ENCODE measurements around the gene GLYR1.

The GLYR1 gene

DNA sequence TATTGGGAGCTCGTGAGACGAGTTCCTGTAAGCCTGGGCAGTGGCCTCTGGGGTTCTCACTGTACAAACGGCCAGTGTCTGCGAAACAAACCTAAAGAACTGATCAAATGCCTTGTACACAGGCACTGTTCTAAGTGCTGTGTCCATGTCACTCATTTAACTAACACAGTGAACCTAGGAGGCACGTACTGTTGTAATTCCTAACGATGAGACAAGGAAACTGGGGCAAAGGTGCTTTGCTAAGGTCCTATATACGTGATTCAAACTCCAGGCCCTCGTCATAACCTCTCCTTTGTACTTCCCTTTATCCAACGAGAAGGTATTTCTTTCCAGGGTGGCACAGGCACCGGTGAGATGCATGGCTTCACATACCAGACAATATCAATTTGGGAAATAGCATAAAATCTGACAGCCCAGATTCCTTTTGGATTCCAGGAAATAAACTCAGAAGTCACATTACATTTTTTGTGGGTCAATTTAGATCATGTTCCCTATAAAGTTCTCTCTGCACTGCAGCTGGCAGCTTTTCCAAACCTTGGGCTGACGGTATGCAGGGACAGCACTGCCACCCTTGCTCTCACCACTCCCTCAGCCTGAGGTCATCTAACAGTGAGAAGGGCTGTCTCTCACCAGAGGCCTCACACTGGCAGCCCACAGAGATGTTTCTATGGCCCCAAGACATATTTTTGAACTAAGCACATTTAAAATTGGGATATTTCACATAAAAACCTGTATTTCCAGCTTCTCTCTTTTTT lies 18.3 kb downstream of the GLYR1 start:
- H3K4me1 ChIP-seq (ENCODE audit: control insufficient read depth, insufficient read depth, low read length, unreplicated experiment): no peaks in the 10 kb centered on the region
- no peak overlapping the region for H2AFZ ChIP-seq (ENCODE audit: low read length, unreplicated experiment)
- H3K4me3 ChIP-seq (ENCODE audit: low read depth, low read length): no peak overlapping the region
- H3K27me3 ChIP-seq (ENCODE audit: insufficient read depth, low read length): no peaks in the 10 kb centered on the region
- no peak overlapping the region for H3K27ac ChIP-seq (ENCODE audit: low read depth, low read length)
- no peaks in the 10 kb centered on the region for H3K79me2 ChIP-seq (ENCODE audit: control insufficient read depth, insufficient read depth, low read length, unreplicated experiment)
- H3K36me3 ChIP-seq (ENCODE audit: insufficient read depth, low read length): peaks cover 44% of the 10 kb centered on the region

DNA sequence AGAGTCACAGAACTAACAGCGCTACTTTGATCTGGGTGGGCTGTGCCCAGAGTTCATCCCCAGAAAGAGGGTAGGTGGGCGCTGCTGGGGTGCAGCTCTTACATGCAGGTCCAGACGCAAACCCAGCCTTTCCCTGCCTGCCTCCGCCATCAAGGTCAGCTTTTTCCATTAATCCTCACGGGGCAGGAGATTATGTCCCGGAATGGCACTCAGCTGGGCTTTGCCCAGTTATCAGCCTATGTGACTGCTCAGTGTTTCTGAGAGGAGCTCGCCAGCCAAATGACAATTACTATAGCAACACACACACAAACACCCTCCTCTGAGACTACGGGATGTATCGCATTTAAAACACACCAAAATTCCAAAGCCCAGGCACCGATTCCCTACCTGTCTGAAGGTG lies 20.1 kb downstream of the GLYR1 start:
- H3K4me3 ChIP-seq (ENCODE audit: low read depth, low read length): no peak overlapping the region
- H3K79me2 ChIP-seq (ENCODE audit: control insufficient read depth, insufficient read depth, low read length, unreplicated experiment): no peaks in the 10 kb centered on the region
- no peaks in the 10 kb centered on the region for H3K4me1 ChIP-seq (ENCODE audit: control insufficient read depth, insufficient read depth, low read length, unreplicated experiment)
- no peaks in the 10 kb centered on the region for H3K27me3 ChIP-seq (ENCODE audit: insufficient read depth, low read length)
- H3K36me3 ChIP-seq (ENCODE audit: insufficient read depth, low read length): peaks cover 38% of the 10 kb centered on the region
- no peak overlapping the region for H3K27ac ChIP-seq (ENCODE audit: low read depth, low read length)
- no peak overlapping the region for H2AFZ ChIP-seq (ENCODE audit: low read length, unreplicated experiment)

DNA sequence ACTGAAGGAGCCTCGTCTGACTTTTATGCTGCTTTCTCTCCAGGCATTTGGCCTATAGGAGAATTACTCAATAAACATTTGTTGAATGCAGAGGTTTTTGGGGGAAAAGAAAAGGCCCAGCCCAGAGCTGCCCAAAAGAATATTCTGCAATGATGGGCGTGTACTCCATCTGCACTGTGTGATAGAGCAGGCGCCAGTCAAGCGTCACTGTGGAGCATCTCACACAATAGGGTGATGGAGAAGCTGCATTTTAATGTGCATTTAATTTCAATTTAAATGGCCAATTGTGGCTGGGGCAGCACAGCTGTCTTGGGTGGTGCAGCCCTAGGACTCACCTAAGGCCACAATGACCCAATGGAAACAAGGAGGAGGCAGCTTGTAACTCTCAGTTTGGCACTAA lies 20.6 kb downstream of the GLYR1 start:
- H3K4me1 ChIP-seq (ENCODE audit: control insufficient read depth, insufficient read depth, low read length, unreplicated experiment): no peaks in the 10 kb centered on the region
- no peaks in the 10 kb centered on the region for H3K27me3 ChIP-seq (ENCODE audit: insufficient read depth, low read length)
- H3K79me2 ChIP-seq (ENCODE audit: control insufficient read depth, insufficient read depth, low read length, unreplicated experiment): no peaks in the 10 kb centered on the region
- H3K36me3 ChIP-seq (ENCODE audit: insufficient read depth, low read length): peaks cover 37% of the 10 kb centered on the region
- H3K4me3 ChIP-seq (ENCODE audit: low read depth, low read length): no peak overlapping the region
- H2AFZ ChIP-seq (ENCODE audit: low read length, unreplicated experiment): no peak overlapping the region
- no peak overlapping the region for H3K27ac ChIP-seq (ENCODE audit: low read depth, low read length)

DNA sequence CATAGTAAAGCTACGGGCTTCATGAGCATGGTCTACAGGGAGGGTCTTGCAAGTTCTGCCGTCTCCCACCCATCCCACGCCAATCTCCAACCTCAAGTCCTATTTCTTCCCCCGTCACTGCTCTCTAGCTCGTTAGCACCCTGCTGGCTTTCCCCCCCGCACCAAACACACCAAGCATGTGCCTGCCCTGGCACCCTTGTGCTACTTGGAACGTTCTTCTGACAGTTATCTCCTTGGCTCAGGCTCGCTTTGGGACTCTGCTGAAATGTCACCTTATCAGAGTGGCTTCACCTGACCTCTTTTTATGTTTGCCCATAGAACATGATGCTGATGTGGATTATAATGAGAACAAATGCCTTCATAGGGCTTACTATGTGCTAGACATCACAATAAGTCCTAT lies 21.9 kb downstream of the GLYR1 start:
- no peak overlapping the region for H2AFZ ChIP-seq (ENCODE audit: low read length, unreplicated experiment)
- H3K36me3 ChIP-seq (ENCODE audit: insufficient read depth, low read length): peaks cover 50% of the 10 kb centered on the region
- no peaks in the 10 kb centered on the region for H3K27me3 ChIP-seq (ENCODE audit: insufficient read depth, low read length)
- no peak overlapping the region for H3K27ac ChIP-seq (ENCODE audit: low read depth, low read length)
- no peaks in the 10 kb centered on the region for H3K4me1 ChIP-seq (ENCODE audit: control insufficient read depth, insufficient read depth, low read length, unreplicated experiment)
- H3K79me2 ChIP-seq (ENCODE audit: control insufficient read depth, insufficient read depth, low read length, unreplicated experiment): no peaks in the 10 kb centered on the region
- no peak overlapping the region for H3K4me3 ChIP-seq (ENCODE audit: low read depth, low read length)

DNA sequence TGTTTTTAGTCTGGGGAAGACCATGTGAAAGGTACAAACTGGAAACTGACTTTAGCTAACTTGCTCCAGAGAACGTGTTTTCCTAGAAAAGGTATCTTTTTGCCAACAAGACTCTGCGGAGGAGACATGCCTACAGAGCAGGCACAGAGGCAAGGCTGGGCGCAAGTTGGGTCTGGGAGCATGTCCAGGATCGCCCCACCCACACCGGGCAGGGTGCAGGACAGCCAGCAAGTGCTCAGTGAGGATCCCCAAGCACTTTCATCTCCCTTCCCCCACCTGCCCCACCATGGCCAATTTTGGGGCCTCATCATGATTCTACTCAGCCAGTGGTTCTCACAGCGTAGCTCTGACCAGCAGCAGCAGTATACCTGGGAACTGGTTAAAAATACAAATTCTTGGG lies 26.4 kb downstream of the GLYR1 start:
- H3K36me3 ChIP-seq (ENCODE audit: insufficient read depth, low read length): peaks cover 33% of the 10 kb centered on the region
- H3K79me2 ChIP-seq (ENCODE audit: control insufficient read depth, insufficient read depth, low read length, unreplicated experiment): no peaks in the 10 kb centered on the region
- no peaks in the 10 kb centered on the region for H3K4me1 ChIP-seq (ENCODE audit: control insufficient read depth, insufficient read depth, low read length, unreplicated experiment)
- no peak overlapping the region for H3K27ac ChIP-seq (ENCODE audit: low read depth, low read length)
- no peaks in the 10 kb centered on the region for H3K27me3 ChIP-seq (ENCODE audit: insufficient read depth, low read length)
- H3K4me3 ChIP-seq (ENCODE audit: low read depth, low read length): no peak overlapping the region
- H2AFZ ChIP-seq (ENCODE audit: low read length, unreplicated experiment): no peak overlapping the region

DNA sequence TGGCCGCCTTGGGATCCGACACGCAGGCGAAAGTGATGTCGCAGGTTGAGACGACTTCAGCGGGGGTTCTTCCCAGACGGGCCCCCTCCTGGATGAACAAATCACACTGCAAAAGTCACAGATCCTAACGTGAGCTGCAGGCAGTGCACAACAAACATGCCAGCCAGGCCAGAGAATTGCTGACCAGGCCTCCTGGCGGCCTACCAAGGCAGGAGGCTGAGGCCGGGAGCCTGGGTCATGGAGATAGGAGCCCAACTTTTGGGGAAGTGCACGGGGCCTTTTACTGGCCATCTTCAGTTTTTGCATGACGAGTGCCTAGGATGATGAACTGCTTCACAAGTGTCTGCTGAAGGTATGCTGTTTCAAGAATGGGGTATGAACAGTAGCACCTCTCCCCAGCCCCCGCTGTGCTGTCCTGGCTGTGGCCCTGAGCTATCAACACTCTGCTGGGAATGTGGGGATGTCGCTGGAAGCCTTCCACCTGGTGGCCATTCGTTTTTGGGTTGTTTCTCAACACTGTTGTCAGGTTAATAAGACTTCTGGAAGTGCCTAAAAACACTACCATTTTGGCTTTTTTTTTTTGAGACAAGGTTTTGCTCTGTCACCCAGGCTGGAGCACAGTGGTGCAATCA lies 32.4 kb downstream of the GLYR1 start:
- Histone ChIP-seq H3K27ac (ENCODE audit: low read depth, low read length) (no peak overlapping the region), H3K79me2 (ENCODE audit: control insufficient read depth, insufficient read depth, low read length, unreplicated experiment) (no peaks in the 10 kb centered on the region), H2AFZ (ENCODE audit: low read length, unreplicated experiment) (no peak overlapping the region), H3K27me3 (ENCODE audit: insufficient read depth, low read length) (no peaks in the 10 kb centered on the region), H3K36me3 (ENCODE audit: insufficient read depth, low read length) (peaks cover 7% of the 10 kb centered on the region; the same call in 1 of the 2 replicates), H3K4me1 (ENCODE audit: control insufficient read depth, insufficient read depth, low read length, unreplicated experiment) (no peaks in the 10 kb centered on the region), H3K4me3 (ENCODE audit: low read depth, low read length) (no peak overlapping the region)

DNA sequence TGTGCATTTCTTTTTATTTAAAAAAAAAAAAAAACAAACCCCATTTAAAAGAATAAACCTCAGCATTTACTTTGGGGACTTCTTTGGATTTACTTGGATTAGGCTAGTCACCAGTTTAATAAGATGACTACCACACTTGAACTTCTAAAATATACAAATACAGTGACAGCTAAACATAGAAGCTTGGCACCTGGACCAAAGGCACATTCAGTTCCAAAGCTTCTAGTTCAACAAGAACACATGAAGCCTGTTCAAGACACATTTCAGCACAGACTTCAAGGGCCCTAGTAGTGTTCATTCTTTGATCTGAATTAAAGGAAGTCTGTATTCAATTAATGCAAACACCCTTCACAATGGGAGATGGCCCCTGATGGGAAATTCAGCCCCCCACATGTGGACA lies 33.0 kb downstream of the GLYR1 start:
- Histone ChIP-seq H3K36me3 (ENCODE audit: insufficient read depth, low read length) (peaks cover 7% of the 10 kb centered on the region; the same call in 1 of the 2 replicates), H3K27me3 (ENCODE audit: insufficient read depth, low read length) (no peaks in the 10 kb centered on the region), H3K4me3 (ENCODE audit: low read depth, low read length) (no peak overlapping the region), H2AFZ (ENCODE audit: low read length, unreplicated experiment) (no peak overlapping the region), H3K79me2 (ENCODE audit: control insufficient read depth, insufficient read depth, low read length, unreplicated experiment) (no peaks in the 10 kb centered on the region), H3K27ac (ENCODE audit: low read depth, low read length) (no peak overlapping the region), H3K4me1 (ENCODE audit: control insufficient read depth, insufficient read depth, low read length, unreplicated experiment) (no peaks in the 10 kb centered on the region)

DNA sequence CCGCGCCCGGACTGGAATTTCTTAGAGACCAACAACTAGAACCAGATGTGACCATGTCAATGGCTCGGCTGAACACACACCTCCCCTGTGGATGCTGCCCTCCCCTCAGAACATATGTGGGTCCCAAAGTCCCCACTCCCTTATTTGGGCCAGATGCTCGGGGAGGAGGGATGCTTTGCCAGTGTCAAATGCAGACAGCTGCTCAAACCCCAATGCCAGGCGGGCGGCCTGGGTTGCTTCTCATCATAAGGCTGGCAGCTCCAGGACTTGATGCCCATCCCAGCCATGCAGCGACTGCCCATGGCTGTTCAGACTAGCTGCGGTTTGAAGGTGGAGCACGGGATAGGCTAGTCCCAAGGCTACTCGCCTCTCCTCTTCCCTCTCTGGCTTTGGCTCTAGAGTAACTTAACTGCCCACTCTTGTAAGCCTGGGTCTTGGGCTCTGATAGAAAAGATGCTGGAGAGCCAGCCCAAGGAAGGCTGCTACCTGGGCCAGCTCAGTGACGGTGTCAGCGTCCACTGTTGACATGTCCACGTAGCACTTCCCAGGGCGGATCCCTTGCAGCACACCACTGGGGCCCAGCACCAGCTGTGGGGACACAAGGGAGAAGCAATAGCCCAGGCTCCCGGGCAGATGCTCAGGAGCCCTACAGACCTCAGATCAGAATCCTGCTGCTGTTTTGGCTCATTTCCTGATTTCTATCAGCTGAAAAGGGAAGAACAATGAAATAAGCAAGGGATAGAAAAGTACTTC lies 33.7 kb downstream of the GLYR1 start:
- Histone ChIP-seq H3K27me3 (ENCODE audit: insufficient read depth, low read length) (no peaks in the 10 kb centered on the region), H3K36me3 (ENCODE audit: insufficient read depth, low read length) (peaks cover 7% of the 10 kb centered on the region; the same call in 1 of the 2 replicates), H3K27ac (ENCODE audit: low read depth, low read length) (no peak overlapping the region), H3K4me3 (ENCODE audit: low read depth, low read length) (no peak overlapping the region), H2AFZ (ENCODE audit: low read length, unreplicated experiment) (no peak overlapping the region), H3K79me2 (ENCODE audit: control insufficient read depth, insufficient read depth, low read length, unreplicated experiment) (no peaks in the 10 kb centered on the region), H3K4me1 (ENCODE audit: control insufficient read depth, insufficient read depth, low read length, unreplicated experiment) (no peaks in the 10 kb centered on the region)

DNA sequence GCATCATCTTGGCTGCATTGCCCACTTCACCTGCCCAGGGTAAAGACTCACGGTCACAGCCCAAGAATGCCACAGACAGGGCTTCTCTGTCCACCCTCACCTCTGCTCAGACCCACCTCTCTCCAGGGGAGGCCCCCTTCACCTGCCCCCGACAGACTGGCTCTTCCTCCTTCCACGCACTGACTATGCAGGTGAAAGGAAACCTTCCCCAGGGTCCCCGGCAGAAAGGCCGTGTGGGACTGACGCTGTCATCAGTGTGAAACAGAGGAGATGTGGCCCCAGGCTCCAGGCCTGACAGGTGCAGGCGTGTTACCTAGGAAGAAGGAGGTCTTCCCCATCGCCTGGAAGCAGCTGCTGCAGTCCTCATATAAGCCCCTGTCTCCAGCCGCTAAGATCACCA lies 35.3 kb downstream of the GLYR1 start:
- peaks cover 12% of the 10 kb centered on the region for H3K36me3 ChIP-seq (ENCODE audit: insufficient read depth, low read length)
- H2AFZ ChIP-seq (ENCODE audit: low read length, unreplicated experiment): no peak overlapping the region
- no peak overlapping the region for H3K4me3 ChIP-seq (ENCODE audit: low read depth, low read length)
- no peaks in the 10 kb centered on the region for H3K79me2 ChIP-seq (ENCODE audit: control insufficient read depth, insufficient read depth, low read length, unreplicated experiment)
- no peaks in the 10 kb centered on the region for H3K27me3 ChIP-seq (ENCODE audit: insufficient read depth, low read length)
- no peaks in the 10 kb centered on the region for H3K4me1 ChIP-seq (ENCODE audit: control insufficient read depth, insufficient read depth, low read length, unreplicated experiment)
- H3K27ac ChIP-seq (ENCODE audit: low read depth, low read length): no peak overlapping the region

DNA sequence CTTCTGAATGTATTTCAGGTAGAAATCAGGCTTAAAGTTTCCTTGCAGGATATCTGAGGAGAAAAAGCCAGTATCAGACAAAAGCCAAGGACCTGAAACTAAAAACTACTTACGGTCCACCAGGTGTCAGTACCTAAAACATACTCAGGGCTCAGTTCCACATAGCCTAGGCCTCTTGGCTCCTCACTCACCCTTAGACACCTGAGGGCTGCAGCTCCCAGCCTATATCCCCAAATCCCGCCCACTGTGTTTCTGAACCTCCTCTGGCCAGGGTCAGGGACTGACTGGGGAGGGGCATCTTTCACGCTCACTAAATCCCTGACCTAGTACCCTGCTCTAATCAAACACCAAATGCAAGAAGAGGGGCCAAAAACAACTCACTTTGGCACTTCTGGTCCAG lies 35.8 kb downstream of the GLYR1 start:
- H3K27me3 ChIP-seq (ENCODE audit: insufficient read depth, low read length): no peaks in the 10 kb centered on the region
- H3K27ac ChIP-seq (ENCODE audit: low read depth, low read length): no peak overlapping the region
- no peaks in the 10 kb centered on the region for H3K79me2 ChIP-seq (ENCODE audit: control insufficient read depth, insufficient read depth, low read length, unreplicated experiment)
- H2AFZ ChIP-seq (ENCODE audit: low read length, unreplicated experiment): no peak overlapping the region
- no peak overlapping the region for H3K4me3 ChIP-seq (ENCODE audit: low read depth, low read length)
- no peaks in the 10 kb centered on the region for H3K4me1 ChIP-seq (ENCODE audit: control insufficient read depth, insufficient read depth, low read length, unreplicated experiment)
- H3K36me3 ChIP-seq (ENCODE audit: insufficient read depth, low read length): peaks cover 12% of the 10 kb centered on the region
